ENCODE data around the gene CSNK1D. TPM values are rescaled to one million over a fixed set of nuclear protein-coding genes. Genes with fewer than 3 reads are reported as not detected.

Gene CSNK1D
- total RNA-seq, 1 experiment from 2014 or later, result 196 TPM

DNA sequence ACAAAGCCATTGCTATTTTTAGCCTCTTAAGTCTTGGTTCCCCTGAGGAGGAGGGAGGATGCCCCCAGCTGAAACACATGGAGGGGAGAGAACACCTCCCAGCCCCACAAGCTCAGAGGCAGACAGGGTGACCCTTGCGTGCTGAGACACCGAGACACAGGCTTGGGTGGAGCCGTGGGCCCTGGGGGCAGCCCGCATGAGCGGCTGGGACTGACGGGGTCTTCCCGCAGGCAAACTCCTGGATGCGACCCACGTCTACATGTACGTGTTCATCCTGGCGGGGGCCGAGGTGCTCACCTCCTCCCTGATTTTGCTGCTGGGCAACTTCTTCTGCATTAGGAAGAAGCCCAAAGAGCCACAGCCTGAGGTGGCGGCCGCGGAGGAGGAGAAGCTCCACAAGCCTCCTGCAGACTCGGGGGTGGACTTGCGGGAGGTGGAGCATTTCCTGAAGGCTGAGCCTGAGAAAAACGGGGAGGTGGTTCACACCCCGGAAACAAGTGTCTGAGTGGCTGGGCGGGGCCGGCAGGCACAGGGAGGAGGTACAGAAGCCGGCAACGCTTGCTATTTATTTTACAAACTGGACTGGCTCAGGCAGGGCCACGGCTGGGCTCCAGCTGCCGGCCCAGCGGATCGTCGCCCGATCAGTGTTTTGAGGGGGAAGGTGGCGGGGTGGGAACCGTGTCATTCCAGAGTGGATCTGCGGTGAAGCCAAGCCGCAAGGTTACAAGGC is 34.9 kb downstream of the CSNK1D start:
- Mint-ChIP-seq H3K27me3 (ENCODE audit: insufficient read depth, unreplicated experiment) (no peaks in the 10 kb centered on the region), H3K36me3 (ENCODE audit: insufficient read depth, unreplicated experiment) (peaks cover 66% of the 10 kb centered on the region), H3K9me3 (ENCODE audit: unreplicated experiment) (no peaks in the 10 kb centered on the region), H3K4me3 (ENCODE audit: unreplicated experiment) (no peak overlapping the region), H3K27ac (ENCODE audit: unreplicated experiment) (peak overlapping the region; percentile 39), H3K4me1 (ENCODE audit: low read depth, unreplicated experiment) (no peaks in the 10 kb centered on the region)
- intact Hi-C loops (cut with micrococcal nuclease; ENCODE audit: unreplicated experiment), result no loop called here
- TF ChIP-seq, protein P1, sequence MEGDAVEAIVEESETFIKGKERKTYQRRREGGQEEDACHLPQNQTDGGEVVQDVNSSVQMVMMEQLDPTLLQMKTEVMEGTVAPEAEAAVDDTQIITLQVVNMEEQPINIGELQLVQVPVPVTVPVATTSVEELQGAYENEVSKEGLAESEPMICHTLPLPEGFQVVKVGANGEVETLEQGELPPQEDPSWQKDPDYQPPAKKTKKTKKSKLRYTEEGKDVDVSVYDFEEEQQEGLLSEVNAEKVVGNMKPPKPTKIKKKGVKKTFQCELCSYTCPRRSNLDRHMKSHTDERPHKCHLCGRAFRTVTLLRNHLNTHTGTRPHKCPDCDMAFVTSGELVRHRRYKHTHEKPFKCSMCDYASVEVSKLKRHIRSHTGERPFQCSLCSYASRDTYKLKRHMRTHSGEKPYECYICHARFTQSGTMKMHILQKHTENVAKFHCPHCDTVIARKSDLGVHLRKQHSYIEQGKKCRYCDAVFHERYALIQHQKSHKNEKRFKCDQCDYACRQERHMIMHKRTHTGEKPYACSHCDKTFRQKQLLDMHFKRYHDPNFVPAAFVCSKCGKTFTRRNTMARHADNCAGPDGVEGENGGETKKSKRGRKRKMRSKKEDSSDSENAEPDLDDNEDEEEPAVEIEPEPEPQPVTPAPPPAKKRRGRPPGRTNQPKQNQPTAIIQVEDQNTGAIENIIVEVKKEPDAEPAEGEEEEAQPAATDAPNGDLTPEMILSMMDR (IDR thresholded peaks at IDR 0.05; ENCODE audit: insufficient read depth in 1 of 2, low read depth in 1 of 2, low read length in 1 of 2, severe bottlenecking in 1 of 2, unreplicated experiment in 1 of 2), result no peak
- DNase-seq, result no peak
- ChIA-PET CTCF (interaction anchor here (0.6 kb wide), 1 partner anchor 15 kb away, joined by 3 read pairs; no protein-coding TSS in a partner anchor), POLR2A (no interaction called here)
- BruUV-seq (replicated peaks), result no TSS peak
- Histone ChIP-seq H3K9me3 (no peaks in the 10 kb centered on the region), H3K4me1 (peaks cover 25% of the 10 kb centered on the region), H3K36me3 (ENCODE audit: control insufficient read depth, insufficient read depth, low read length) (peaks cover 4% of the 10 kb centered on the region), H3K4me3 (ENCODE audit: low read depth, low read length) (no peak overlapping the region), H3K27me3 (replicated peaks; ENCODE audit: control insufficient read depth, insufficient read depth, low read length) (no peaks in the 10 kb centered on the region)

DNA sequence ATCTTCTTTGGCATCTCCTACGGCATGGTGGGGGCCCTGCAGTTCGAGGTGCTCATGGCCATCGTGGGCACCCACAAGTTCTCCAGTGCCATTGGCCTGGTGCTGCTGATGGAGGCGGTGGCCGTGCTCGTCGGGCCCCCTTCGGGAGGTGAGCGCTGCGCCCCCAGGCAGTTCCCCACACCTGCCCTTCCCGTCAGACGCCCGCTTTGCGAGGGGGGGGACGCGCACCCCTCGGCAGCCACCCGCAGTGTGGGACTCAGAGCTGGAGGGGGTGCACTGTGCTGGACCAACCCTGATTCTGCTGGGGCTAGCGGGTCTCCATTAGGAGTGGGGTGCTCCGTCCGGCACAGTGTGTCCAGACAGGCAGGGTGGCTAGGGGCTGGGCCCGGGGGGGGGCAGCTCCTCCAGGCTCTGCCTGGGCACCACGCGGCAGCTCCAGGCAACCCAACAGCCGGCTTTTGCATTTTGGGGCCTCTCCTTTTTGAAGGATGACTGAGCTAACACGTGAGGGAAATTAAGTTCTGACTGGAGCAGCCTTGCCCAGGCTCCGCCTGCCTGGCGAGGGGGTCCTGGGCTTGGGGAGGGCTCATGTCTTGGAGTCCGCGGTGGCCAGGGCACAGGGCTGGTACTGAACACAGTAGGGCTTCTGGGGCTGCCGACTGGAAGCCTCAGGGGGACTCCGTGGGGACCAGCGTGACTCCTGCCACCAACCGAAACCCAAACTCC is 35.6 kb downstream of the CSNK1D start:
- Histone ChIP-seq H3K9me3 (no peaks in the 10 kb centered on the region), H3K36me3 (ENCODE audit: control insufficient read depth, insufficient read depth, low read length) (no peaks in the 10 kb centered on the region), H3K27me3 (replicated peaks; ENCODE audit: control insufficient read depth, insufficient read depth, low read length) (no peaks in the 10 kb centered on the region), H3K4me1 (peaks cover 25% of the 10 kb centered on the region), H3K4me3 (ENCODE audit: low read depth, low read length) (no peak overlapping the region)
- TF ChIP-seq, protein P1 (IDR thresholded peaks at IDR 0.05; ENCODE audit: insufficient read depth in 1 of 2, low read depth in 1 of 2, low read length in 1 of 2, severe bottlenecking in 1 of 2, unreplicated experiment in 1 of 2), result no peak
- POLR2A ChIA-PET, result no interaction called here
- Mint-ChIP-seq H3K27ac (ENCODE audit: unreplicated experiment) (no peak overlapping the region), H3K4me1 (ENCODE audit: low read depth, unreplicated experiment) (no peaks in the 10 kb centered on the region), H3K4me3 (ENCODE audit: unreplicated experiment) (peak overlapping the region; percentile 20), H3K9me3 (ENCODE audit: unreplicated experiment) (no peaks in the 10 kb centered on the region), H3K27me3 (ENCODE audit: insufficient read depth, unreplicated experiment) (no peaks in the 10 kb centered on the region), H3K36me3 (ENCODE audit: insufficient read depth, unreplicated experiment) (peaks cover 59% of the 10 kb centered on the region)
- CTCF ChIA-PET, result interaction anchor here (0.6 kb wide), 1 partner anchor 16 kb away, joined by 3 read pairs; no protein-coding TSS in a partner anchor
- no peak for DNase-seq
- BruUV-seq (replicated peaks), result no TSS peak
- intact Hi-C loops (cut with micrococcal nuclease; ENCODE audit: unreplicated experiment), result no loop called here

DNA sequence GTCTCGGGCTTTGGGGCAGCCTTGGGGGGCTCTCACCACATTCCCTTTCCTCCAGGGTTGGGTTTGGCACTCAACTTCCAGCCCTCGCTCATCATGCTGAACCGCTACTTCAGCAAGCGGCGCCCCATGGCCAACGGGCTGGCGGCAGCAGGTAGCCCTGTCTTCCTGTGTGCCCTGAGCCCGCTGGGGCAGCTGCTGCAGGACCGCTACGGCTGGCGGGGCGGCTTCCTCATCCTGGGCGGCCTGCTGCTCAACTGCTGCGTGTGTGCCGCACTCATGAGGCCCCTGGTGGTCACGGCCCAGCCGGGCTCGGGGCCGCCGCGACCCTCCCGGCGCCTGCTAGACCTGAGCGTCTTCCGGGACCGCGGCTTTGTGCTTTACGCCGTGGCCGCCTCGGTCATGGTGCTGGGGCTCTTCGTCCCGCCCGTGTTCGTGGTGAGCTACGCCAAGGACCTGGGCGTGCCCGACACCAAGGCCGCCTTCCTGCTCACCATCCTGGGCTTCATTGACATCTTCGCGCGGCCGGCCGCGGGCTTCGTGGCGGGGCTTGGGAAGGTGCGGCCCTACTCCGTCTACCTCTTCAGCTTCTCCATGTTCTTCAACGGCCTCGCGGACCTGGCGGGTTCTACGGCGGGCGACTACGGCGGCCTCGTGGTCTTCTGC is 36.3 kb downstream of the CSNK1D start:
- Mint-ChIP-seq H3K27ac (ENCODE audit: unreplicated experiment) (no peak overlapping the region), H3K36me3 (ENCODE audit: insufficient read depth, unreplicated experiment) (peaks cover 52% of the 10 kb centered on the region), H3K4me1 (ENCODE audit: low read depth, unreplicated experiment) (no peaks in the 10 kb centered on the region), H3K9me3 (ENCODE audit: unreplicated experiment) (no peaks in the 10 kb centered on the region), H3K4me3 (ENCODE audit: unreplicated experiment) (peak overlapping the region; percentile 20), H3K27me3 (ENCODE audit: insufficient read depth, unreplicated experiment) (no peaks in the 10 kb centered on the region)
- Histone ChIP-seq H3K4me3 (ENCODE audit: low read depth, low read length) (no peak overlapping the region), H3K4me1 (peaks cover 27% of the 10 kb centered on the region), H3K36me3 (ENCODE audit: control insufficient read depth, insufficient read depth, low read length) (no peaks in the 10 kb centered on the region), H3K27me3 (replicated peaks; ENCODE audit: control insufficient read depth, insufficient read depth, low read length) (no peaks in the 10 kb centered on the region), H3K9me3 (no peaks in the 10 kb centered on the region)
- POLR2A ChIA-PET, result no interaction called here
- no peak for DNase-seq
- no TSS peak for BruUV-seq (replicated peaks)
- intact Hi-C loops (cut with micrococcal nuclease; ENCODE audit: unreplicated experiment), result no loop called here
- CTCF ChIA-PET, result no interaction called here
- TF ChIP-seq, protein P1 (IDR thresholded peaks at IDR 0.05; ENCODE audit: insufficient read depth in 1 of 2, low read depth in 1 of 2, low read length in 1 of 2, severe bottlenecking in 1 of 2, unreplicated experiment in 1 of 2), result no peak

Data from Caco-2 (cell line).